Osteocyte (in vitro differentiated cells): ENCODE results near the gene SLC35E1. TPM values are rescaled to one million over a fixed set of nuclear protein-coding genes. Genes with fewer than 3 reads are reported as not detected.

ENCODE experiments used
- DNase-seq: peaks from one replicate; pipeline ENCODE4 v3.0.0; 2021; ENCODE audit warnings: mixed read lengths; ENCODE audit not compliant: unreplicated experiment; ENCODE audit errors: extremely low spot score
- H3K27ac Mint-ChIP-seq: one replicate; pipeline ENCODE4 v1.8.0; 2021; ENCODE audit warnings: mild to moderate bottlenecking, mixed read lengths; ENCODE audit not compliant: unreplicated experiment
- H3K27me3 Mint-ChIP-seq: one replicate; pipeline ENCODE4 v1.8.0; 2021; ENCODE audit warnings: mixed read lengths; ENCODE audit not compliant: unreplicated experiment
- H3K36me3 Mint-ChIP-seq: one replicate; pipeline ENCODE4 v1.8.0; 2021; ENCODE audit warnings: mixed read lengths; ENCODE audit not compliant: unreplicated experiment
- H3K4me1 Mint-ChIP-seq: one replicate; pipeline ENCODE4 v1.8.0; 2021; ENCODE audit warnings: mixed read lengths; ENCODE audit not compliant: unreplicated experiment
- H3K4me3 Mint-ChIP-seq: one replicate; pipeline ENCODE4 v1.8.0; 2021; ENCODE audit warnings: mild to moderate bottlenecking, moderate library complexity, mixed read lengths; ENCODE audit not compliant: unreplicated experiment
- H3K9me3 Mint-ChIP-seq: one replicate; pipeline ENCODE4 v1.8.0; 2021; ENCODE audit warnings: mixed read lengths; ENCODE audit not compliant: unreplicated experiment
- CTCF ChIP-seq: fragments of 200-600 bp; sonication (generic); IDR thresholded peaks from 2 replicates; pipeline ENCODE4 v1.5.0; 2021; ENCODE audit warnings: antibody characterized with exemption, mild to moderate bottlenecking, moderate library complexity
- total RNA-seq: library from RNA; stranded (reverse); gene quantifications from 2 replicates; pipeline ENCODE4 v1.2.1, GENCODE V29; 2021

SLC35E1 gene
- total RNA-seq, 1 donor from 2014 or later = 55.5 TPM

- peaks cover 29% of the 10 kb centered on the region for H3K4me1 Mint-ChIP-seq
- no peak for TF ChIP-seq CTCF
- H3K27me3 Mint-ChIP-seq = no peaks in the 10 kb centered on the region
- H3K9me3 Mint-ChIP-seq = no peaks in the 10 kb centered on the region
- H3K27ac Mint-ChIP-seq = peak overlapping the region; percentile 48
- DNase-seq = no peak
- peaks cover 19% of the 10 kb centered on the region for H3K36me3 Mint-ChIP-seq
- peak overlapping the region; percentile 87 for H3K4me3 Mint-ChIP-seq
These were observed 30.6 kb downstream of the SLC35E1 start for GRCh38 chr19:16541526-16542044.

- peaks cover 29% of the 10 kb centered on the region for H3K4me1 Mint-ChIP-seq
- H3K9me3 Mint-ChIP-seq = no peaks in the 10 kb centered on the region
- H3K27me3 Mint-ChIP-seq = no peaks in the 10 kb centered on the region
- H3K36me3 Mint-ChIP-seq = peaks cover 23% of the 10 kb centered on the region
- no peak for DNase-seq
- TF ChIP-seq CTCF = no peak
- H3K27ac Mint-ChIP-seq = peak overlapping the region; percentile 48
- peak overlapping the region; percentile 87 for H3K4me3 Mint-ChIP-seq
These were observed 31.3 kb downstream of the SLC35E1 start for GRCh38 chr19:16540948-16541347.

- no peak for TF ChIP-seq CTCF
- H3K4me3 Mint-ChIP-seq = no peak overlapping the region
- H3K9me3 Mint-ChIP-seq = no peaks in the 10 kb centered on the region
- H3K27me3 Mint-ChIP-seq = no peaks in the 10 kb centered on the region
- H3K27ac Mint-ChIP-seq = no peak overlapping the region
- DNase-seq = no peak
- peaks cover 33% of the 10 kb centered on the region for H3K36me3 Mint-ChIP-seq
- H3K4me1 Mint-ChIP-seq = peaks cover 17% of the 10 kb centered on the region
These were observed 35.1 kb downstream of the SLC35E1 start for GRCh38 chr19:16537111-16537510.

- no peak overlapping the region for H3K4me3 Mint-ChIP-seq
- H3K9me3 Mint-ChIP-seq = no peaks in the 10 kb centered on the region
- no peak for DNase-seq
- no peak for TF ChIP-seq CTCF
- H3K27me3 Mint-ChIP-seq = no peaks in the 10 kb centered on the region
- no peak overlapping the region for H3K27ac Mint-ChIP-seq
- H3K4me1 Mint-ChIP-seq = peaks cover 11% of the 10 kb centered on the region
- peaks cover 38% of the 10 kb centered on the region for H3K36me3 Mint-ChIP-seq
These were observed 36.1 kb downstream of the SLC35E1 start for GRCh38 chr19:16536130-16536529.

GRCh38 chr19:16535381-16535780 is 36.8 kb downstream of the SLC35E1 start:
- Mint-ChIP-seq H3K36me3 (peaks cover 38% of the 10 kb centered on the region), H3K4me3 (no peak overlapping the region), H3K27ac (no peak overlapping the region), H3K9me3 (no peaks in the 10 kb centered on the region), H3K27me3 (no peaks in the 10 kb centered on the region), H3K4me1 (peaks cover 7% of the 10 kb centered on the region)
- no peak for TF ChIP-seq CTCF
- no peak for DNase-seq
